ENCODE data around the gene TMEM59. TPM values are rescaled to one million over a fixed set of nuclear protein-coding genes. Genes with fewer than 3 reads are reported as not detected.
"Not testable (repeated sequence)": the region's sequence is repeated elsewhere in the genome, so short reads cannot be mapped to it uniquely, and the experiment has no call there.

The TMEM59 gene
- total RNA-seq, 4 donors from 2014 or later, result 238 to 466 (median 352) TPM

GRCh38 chr1:53995683-53996082 lies 57.3 kb downstream of the TMEM59 start:
- no peaks in the 10 kb centered on the region for H3K36me3 ChIP-seq
- H3K27ac ChIP-seq, result no peak overlapping the region
- no peaks in the 10 kb centered on the region for H3K27me3 ChIP-seq
- no peak for ATAC-seq
- no peaks in the 10 kb centered on the region for H3K4me1 ChIP-seq
- 83 to 100% methylated on average over 1 of the region's 1 CpG for WGBS, 2 donors (ENCODE audit: low coverage in 1 of 2)
- H3K4me3 ChIP-seq, result no peak overlapping the region
- no peaks in the 10 kb centered on the region for H3K9me3 ChIP-seq
- TF ChIP-seq, protein P1, sequence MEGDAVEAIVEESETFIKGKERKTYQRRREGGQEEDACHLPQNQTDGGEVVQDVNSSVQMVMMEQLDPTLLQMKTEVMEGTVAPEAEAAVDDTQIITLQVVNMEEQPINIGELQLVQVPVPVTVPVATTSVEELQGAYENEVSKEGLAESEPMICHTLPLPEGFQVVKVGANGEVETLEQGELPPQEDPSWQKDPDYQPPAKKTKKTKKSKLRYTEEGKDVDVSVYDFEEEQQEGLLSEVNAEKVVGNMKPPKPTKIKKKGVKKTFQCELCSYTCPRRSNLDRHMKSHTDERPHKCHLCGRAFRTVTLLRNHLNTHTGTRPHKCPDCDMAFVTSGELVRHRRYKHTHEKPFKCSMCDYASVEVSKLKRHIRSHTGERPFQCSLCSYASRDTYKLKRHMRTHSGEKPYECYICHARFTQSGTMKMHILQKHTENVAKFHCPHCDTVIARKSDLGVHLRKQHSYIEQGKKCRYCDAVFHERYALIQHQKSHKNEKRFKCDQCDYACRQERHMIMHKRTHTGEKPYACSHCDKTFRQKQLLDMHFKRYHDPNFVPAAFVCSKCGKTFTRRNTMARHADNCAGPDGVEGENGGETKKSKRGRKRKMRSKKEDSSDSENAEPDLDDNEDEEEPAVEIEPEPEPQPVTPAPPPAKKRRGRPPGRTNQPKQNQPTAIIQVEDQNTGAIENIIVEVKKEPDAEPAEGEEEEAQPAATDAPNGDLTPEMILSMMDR (IDR thresholded peaks at IDR 0.05), result no peak
- no peak for TF ChIP-seq EP300 (IDR thresholded peaks at IDR 0.05)
- no peak for TF ChIP-seq POLR2AphosphoS5 (IDR thresholded peaks at IDR 0.05)
- no peak for TF ChIP-seq POLR2A (IDR thresholded peaks at IDR 0.05)

GRCh38 chr1:53994516-53994915 lies 58.5 kb downstream of the TMEM59 start:
- not testable (repeated sequence) for H3K36me3 ChIP-seq, H3K27ac ChIP-seq, H3K27me3 ChIP-seq, ATAC-seq, H3K4me3 ChIP-seq, H3K4me1 ChIP-seq, H3K9me3 ChIP-seq
- 77 to 88% methylated on average over 1 to 2 of the region's 2 CpGs for WGBS, 2 donors (ENCODE audit: low coverage in 1 of 2)

DNA sequence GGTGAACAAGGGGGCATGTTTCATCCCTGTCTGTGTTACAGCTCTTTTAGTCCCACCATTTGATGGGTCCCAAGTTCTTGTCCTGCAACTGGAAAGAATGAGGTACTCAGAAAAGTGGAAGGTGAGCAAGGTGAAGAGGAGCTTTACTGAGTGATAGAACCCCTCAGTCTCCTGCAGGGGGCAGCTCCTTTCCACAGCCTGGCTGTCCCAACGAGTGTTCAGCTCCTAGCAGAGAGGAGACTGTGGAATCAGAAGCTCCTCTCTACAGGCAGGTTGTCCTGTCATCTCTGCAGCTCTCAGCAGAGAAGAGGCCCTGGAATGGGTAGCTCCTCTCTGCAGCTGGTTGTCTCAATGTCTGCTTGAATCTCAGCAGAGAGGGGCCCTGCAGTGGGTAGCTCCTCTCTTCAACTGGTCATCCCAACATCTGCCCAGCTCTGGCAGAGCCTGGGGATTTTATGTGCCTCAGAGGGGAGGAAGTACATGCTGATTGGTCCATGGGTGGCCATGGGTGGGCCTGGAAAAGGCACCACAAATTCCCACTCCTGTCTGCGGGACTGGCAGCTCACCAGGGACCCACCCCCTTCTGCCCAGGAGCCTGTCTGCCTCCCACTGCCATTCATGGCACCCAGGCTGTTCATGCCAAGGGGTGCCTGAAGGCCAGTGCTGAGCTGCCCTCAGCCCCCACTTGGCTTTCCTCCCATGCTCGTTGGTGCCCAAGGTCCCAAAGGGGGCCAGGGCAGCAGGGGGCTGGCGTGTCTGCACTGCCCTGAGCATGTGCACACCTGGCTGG lies 60.7 kb downstream of the TMEM59 start:
- Histone ChIP-seq H3K36me3 (no peaks in the 10 kb centered on the region), H3K4me1 (no peaks in the 10 kb centered on the region), H3K9me3 (no peaks in the 10 kb centered on the region), H3K4me3 (no peak overlapping the region), H3K27me3 (no peaks in the 10 kb centered on the region), H3K27ac (no peak overlapping the region)
- TF ChIP-seq, protein P1 (IDR thresholded peaks at IDR 0.05), result no peak
- no peak for TF ChIP-seq EP300 (IDR thresholded peaks at IDR 0.05)
- TF ChIP-seq POLR2AphosphoS5 (IDR thresholded peaks at IDR 0.05), result no peak
- TF ChIP-seq POLR2A (IDR thresholded peaks at IDR 0.05), result no peak
- WGBS, 2 donors (ENCODE audit: low coverage in 1 of 2), result 40 to 100% methylated on average over 1 of the region's 4 CpGs
- ATAC-seq, result no peak

GRCh38 chr1:53987880-53988279 lies 65.1 kb downstream of the TMEM59 start:
- Histone ChIP-seq H3K27ac (no peak overlapping the region), H3K4me1 (peaks cover 0 to 5% (median under 1%) of the 10 kb centered on the region in 3 donors), H3K27me3 (no peaks in the 10 kb centered on the region), H3K9me3 (no peaks in the 10 kb centered on the region), H3K36me3 (no peaks in the 10 kb centered on the region), H3K4me3 (no peak overlapping the region)
- no peak for ATAC-seq
- 70 to 75% methylated on average over 2 of the region's 2 CpGs for WGBS, 2 donors (ENCODE audit: low coverage in 1 of 2)
- no peak for TF ChIP-seq POLR2A (IDR thresholded peaks at IDR 0.05)
- no peak for TF ChIP-seq EP300 (IDR thresholded peaks at IDR 0.05)
- TF ChIP-seq POLR2AphosphoS5 (IDR thresholded peaks at IDR 0.05), result no peak
- TF ChIP-seq, protein P1 (IDR thresholded peaks at IDR 0.05), result no peak

- 85 to 100% methylated on average over 1 to 2 of the region's 3 CpGs for WGBS, 2 donors (ENCODE audit: low coverage in 1 of 2)
- TF ChIP-seq, protein P1 (IDR thresholded peaks at IDR 0.05), result no peak
- TF ChIP-seq EP300 (IDR thresholded peaks at IDR 0.05) (no peak), POLR2AphosphoS5 (IDR thresholded peaks at IDR 0.05) (no peak), POLR2A (IDR thresholded peaks at IDR 0.05) (no peak)
- H3K27me3 ChIP-seq, result no peaks in the 10 kb centered on the region
- no peak overlapping the region for H3K27ac ChIP-seq
- H3K9me3 ChIP-seq, result no peaks in the 10 kb centered on the region
- no peaks in the 10 kb centered on the region for H3K36me3 ChIP-seq
- no peak overlapping the region for H3K4me3 ChIP-seq
- H3K4me1 ChIP-seq, result peaks cover 0 to 19% (median 8%) of the 10 kb centered on the region in 3 donors
- no peak for ATAC-seq
Observed at GRCh38 chr1:53986458-53986857, 66.5 kb downstream of the TMEM59 start.

Data from gastroesophageal sphincter (tissue), 4 donors.